ENCODE results near the gene FLVCR2. TPM values are rescaled to one million over a fixed set of nuclear protein-coding genes. Genes with fewer than 3 reads are reported as not detected.
A peak's percentile ranks its signal among the peaks of the same experiment; 100 is the strongest.

The FLVCR2 gene
- total RNA-seq, 4 donors from 2014 or later = 5.1 to 65.5 (median 14.5) TPM

DNA sequence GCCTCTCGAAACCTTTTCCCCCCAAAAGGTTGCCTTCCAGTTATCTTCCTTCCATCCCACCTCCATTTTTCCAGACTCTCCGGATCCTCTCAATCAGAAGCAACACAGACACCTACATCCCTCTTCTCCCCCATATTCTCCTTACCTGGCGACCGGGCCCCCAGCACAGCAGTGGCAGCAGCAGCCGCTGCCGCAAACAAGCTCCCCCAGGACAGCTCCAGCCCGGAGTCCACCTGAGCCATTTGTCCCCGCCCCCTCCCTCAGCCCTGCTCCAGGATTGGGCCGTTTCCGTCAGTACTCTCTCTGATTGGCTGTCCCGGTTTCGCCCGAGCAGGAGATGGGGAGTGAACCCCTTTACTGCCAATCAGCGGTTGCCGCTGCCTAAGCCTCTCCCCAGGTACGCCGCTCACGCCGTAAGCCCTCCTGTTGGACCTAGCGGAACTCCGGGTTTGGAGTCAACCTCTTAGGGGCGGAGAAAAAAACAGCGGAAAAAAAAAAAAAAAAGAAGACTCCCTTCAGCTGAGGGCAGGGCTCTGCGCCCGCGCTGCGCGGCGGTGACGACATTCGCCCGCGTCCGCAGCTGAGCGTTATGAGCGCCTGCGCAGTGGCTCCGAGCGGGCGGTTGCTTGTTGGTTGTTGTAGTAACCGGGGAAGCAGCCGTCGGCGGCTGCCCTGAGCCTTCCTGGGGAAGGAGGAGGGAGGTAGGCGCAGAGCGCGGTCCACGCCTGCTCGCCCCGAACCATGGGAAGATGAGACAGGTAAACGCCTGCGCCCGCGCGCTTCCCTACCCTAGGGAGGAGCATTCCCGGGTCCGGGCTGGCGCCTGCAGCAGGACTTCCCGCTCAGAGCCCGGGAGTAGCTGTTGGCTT, 82.4 kb downstream of the FLVCR2 start, which contains the start of the genes ERG28 and TTLL5:
ERG28 (minus strand) TSS at position 247 of the 869 bp plus-strand sequence. CDS start 3,374 bp downstream, outside the sequence.
TTLL5 (plus strand) TSS at position 617 of the 869 bp plus-strand sequence. CDS start 1,904 bp downstream, outside the sequence.
- Histone ChIP-seq H3K4me1 (peaks cover 27 to 47% of the 10 kb centered on the region in 2 donors), H3K9me3 (no peaks in the 10 kb centered on the region), H3K27ac (peak within 1 kb of the TSS; percentile 77 to 86 (median 82)), H3K27me3 (no peaks in the 10 kb centered on the region), H3K36me3 (no peaks in the 10 kb centered on the region), H3K4me3 (peak within 1 kb of the TSS; percentile 72 to 98 (median 85))
- DNase-seq = peak; percentile 98
- ATAC-seq = peak; percentile 97 to 98
- intact Hi-C loops (cut with DNase I; ENCODE audit: low total_unique reads) = loop anchor here (5.0 kb wide), 2 partner anchors 321 to 501 kb away; partner anchors contain the start of gene TGFB3
- in situ Hi-C loops (cut with MboI; ENCODE audit: low sequenced_read_pairs in 4 of 4) = no loop called here
- TF ChIP-seq POLR2A (IDR thresholded peaks at IDR 0.05) = peak; percentile 54 to 85
- TF ChIP-seq, protein P1, sequence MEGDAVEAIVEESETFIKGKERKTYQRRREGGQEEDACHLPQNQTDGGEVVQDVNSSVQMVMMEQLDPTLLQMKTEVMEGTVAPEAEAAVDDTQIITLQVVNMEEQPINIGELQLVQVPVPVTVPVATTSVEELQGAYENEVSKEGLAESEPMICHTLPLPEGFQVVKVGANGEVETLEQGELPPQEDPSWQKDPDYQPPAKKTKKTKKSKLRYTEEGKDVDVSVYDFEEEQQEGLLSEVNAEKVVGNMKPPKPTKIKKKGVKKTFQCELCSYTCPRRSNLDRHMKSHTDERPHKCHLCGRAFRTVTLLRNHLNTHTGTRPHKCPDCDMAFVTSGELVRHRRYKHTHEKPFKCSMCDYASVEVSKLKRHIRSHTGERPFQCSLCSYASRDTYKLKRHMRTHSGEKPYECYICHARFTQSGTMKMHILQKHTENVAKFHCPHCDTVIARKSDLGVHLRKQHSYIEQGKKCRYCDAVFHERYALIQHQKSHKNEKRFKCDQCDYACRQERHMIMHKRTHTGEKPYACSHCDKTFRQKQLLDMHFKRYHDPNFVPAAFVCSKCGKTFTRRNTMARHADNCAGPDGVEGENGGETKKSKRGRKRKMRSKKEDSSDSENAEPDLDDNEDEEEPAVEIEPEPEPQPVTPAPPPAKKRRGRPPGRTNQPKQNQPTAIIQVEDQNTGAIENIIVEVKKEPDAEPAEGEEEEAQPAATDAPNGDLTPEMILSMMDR (IDR thresholded peaks at IDR 0.05 in 4 of 5, conservative IDR thresholded peaks at IDR 0.05 in 1 of 5) = no peak

DNA sequence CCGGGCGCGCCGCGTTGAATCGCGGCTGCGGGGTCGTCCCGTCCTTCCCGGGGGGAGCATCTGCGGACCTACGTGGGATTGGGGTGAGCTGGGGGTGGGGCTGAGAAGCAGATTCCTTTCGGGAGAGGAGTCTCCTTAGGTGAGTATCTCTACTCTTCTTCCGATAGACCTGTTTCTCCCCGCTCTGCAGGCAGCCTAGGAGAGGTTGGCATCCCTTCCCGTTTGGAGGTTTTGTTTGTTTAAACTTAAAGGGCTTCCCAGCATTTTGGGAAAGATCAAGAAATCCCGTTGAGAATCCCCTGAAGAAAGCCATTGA, 83.0 kb downstream of the FLVCR2 start:
- peak in 1 of 2 donors; percentile 0 for ATAC-seq
- intact Hi-C loops (cut with DNase I; ENCODE audit: low total_unique reads) = loop anchor here (5.0 kb wide), 2 partner anchors 321 to 501 kb away; partner anchors contain the start of gene TGFB3
- peaks cover 27 to 41% of the 10 kb centered on the region in 2 donors for H3K4me1 ChIP-seq

DNA sequence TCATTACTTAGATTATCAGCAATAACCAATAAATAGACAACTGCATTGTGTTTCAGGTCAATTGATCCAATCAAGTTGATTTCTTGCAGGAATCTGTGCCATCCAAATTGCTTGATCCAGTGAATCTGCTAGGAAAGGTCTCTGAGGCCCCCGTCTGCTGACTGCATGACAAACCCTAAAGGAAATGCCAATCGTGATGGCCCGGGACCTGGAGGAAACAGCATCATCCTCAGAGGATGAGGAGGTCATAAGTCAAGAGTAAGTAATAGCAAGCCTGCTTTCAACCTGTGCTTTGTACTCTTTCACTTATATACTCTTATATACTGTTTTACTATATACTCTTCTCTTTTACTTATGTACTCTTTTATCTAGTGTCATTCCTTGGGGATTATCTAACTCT, 84.5 kb downstream of the FLVCR2 start:
- no peak for ATAC-seq
- no peaks in the 10 kb centered on the region for H3K36me3 ChIP-seq
- H3K27me3 ChIP-seq = no peaks in the 10 kb centered on the region
- TF ChIP-seq, protein P1 (IDR thresholded peaks at IDR 0.05 in 4 of 5, conservative IDR thresholded peaks at IDR 0.05 in 1 of 5) = no peak
- no peak for TF ChIP-seq POLR2A (IDR thresholded peaks at IDR 0.05)
- H3K4me3 ChIP-seq = no peak overlapping the region
- no peaks in the 10 kb centered on the region for H3K9me3 ChIP-seq
- no peak overlapping the region for H3K27ac ChIP-seq
- in situ Hi-C loops (cut with MboI; ENCODE audit: low sequenced_read_pairs in 4 of 4) = no loop called here
- intact Hi-C loops (cut with DNase I; ENCODE audit: low total_unique reads) = loop anchor here (5.0 kb wide), 2 partner anchors 319 to 499 kb away; partner anchors contain the start of gene TGFB3
- H3K4me1 ChIP-seq = peaks cover 25 to 27% of the 10 kb centered on the region in 2 donors
- DNase-seq = no peak

More for the DNA sequence above, 83.0 kb downstream of the FLVCR2 start:
- no peaks in the 10 kb centered on the region for H3K27me3 ChIP-seq
- H3K36me3 ChIP-seq = no peaks in the 10 kb centered on the region
- peak overlapping the region; percentile 72 to 98 (median 85) for H3K4me3 ChIP-seq
- no peak for DNase-seq
- no peaks in the 10 kb centered on the region for H3K9me3 ChIP-seq
- in situ Hi-C loops (cut with MboI; ENCODE audit: low sequenced_read_pairs in 4 of 4) = no loop called here
- H3K27ac ChIP-seq = peak overlapping the region; percentile 77 to 86 (median 82)
- TF ChIP-seq, protein P1 (IDR thresholded peaks at IDR 0.05 in 4 of 5, conservative IDR thresholded peaks at IDR 0.05 in 1 of 5) = no peak
- no peak for TF ChIP-seq POLR2A (IDR thresholded peaks at IDR 0.05)

DNA sequence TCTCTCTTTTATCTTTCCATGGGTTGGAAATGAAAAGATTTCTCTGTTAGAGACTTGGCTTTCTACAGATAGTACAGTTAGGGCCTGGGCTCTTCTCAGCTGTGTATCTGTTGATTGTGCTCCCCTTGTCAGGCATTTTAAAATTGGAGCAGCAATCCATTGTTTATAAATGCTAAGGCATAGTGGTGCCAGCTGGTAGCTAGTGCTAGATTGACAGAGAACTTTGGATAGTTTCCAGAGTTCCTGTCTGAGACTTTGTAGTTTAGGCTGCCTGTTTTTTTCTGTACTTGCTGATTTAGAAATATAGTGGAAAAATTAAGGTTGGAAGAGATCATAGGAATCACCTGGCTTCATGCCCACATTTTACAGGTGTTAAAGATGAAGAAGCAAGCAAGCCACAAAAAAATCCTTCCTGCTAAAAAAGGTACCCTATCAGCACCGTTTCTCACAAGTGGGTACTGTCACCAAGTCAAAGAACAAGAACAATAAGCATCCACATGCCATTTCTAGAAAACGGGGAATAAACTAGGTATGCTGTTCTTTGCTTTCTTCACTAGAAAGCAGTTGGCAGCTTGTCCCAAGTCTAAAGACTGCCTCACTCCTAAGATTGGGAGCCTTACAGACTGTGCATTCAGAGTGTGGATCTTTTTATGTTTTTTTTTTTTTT, 88.8 kb downstream of the FLVCR2 start:
- Histone ChIP-seq H3K27me3 (no peaks in the 10 kb centered on the region), H3K27ac (no peak overlapping the region), H3K4me3 (no peak overlapping the region), H3K4me1 (peaks cover under 1% of the 10 kb centered on the region in 2 donors), H3K9me3 (no peaks in the 10 kb centered on the region), H3K36me3 (peaks cover 5 to 17% of the 10 kb centered on the region in 2 donors)
- DNase-seq = no peak
- no peak for ATAC-seq
- TF ChIP-seq, protein P1 (IDR thresholded peaks at IDR 0.05 in 4 of 5, conservative IDR thresholded peaks at IDR 0.05 in 1 of 5) = no peak
- TF ChIP-seq POLR2A (IDR thresholded peaks at IDR 0.05) = no peak
- in situ Hi-C loops (cut with MboI; ENCODE audit: low sequenced_read_pairs in 4 of 4) (no loop called here), intact Hi-C loops (cut with DNase I; ENCODE audit: low total_unique reads) (no loop called here)

Measured in gastrocnemius medialis (tissue), 4 donors.